Measurements from ENCODE around the gene WDR91. TPM values are rescaled to one million over a fixed set of nuclear protein-coding genes. Genes with fewer than 3 reads are reported as not detected.
A peak's percentile ranks its signal among the peaks of the same experiment; 100 is the strongest.

WDR91 gene
- total and polyA plus RNA-seq, 5 experiments from 2014 or later = 3.3 to 39.0 (median 7.2) TPM

DNA sequence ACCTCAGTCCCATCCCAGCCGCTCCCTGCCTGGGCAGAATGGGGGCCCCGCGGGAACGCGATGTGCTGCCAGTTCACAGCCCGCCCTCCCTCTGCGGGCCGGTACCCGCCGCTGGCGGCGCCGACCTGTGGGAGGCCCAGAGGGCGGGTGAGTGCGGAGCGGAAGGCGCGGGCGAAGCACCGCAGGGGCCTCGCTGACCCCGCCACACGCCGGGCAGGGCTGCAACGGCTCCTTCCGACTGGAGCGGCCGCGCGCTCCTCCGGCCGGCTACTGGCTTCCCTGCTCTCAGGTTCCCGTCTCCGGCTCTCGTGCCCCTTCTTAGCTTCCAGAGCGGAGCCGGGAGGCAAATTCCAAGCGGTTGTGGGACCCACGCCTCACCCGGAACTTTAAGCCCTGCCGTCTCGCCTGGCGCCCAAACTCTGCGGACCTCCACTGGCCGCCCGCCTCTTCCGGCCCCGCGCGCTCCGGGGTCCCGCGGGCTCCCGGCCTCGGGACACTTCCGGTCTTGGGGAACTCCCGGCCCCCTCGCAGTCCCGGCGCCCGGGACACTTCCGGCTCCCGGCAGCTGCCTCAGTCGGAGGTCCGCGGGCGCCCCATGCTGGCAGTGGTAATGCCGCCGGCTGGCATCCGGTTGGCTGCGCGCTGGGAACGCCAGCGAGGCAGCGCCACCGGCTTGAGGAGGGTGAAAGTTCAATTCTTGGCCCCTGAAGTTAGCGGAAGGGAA lies 40.9 kb downstream of the WDR91 start, which contains the start of gene CYREN:
Gene CYREN (minus strand): TSS at position 434 of the 724 bp plus-strand sequence. CDS start 1,785 bp downstream, outside the sequence.
- POLR2A ChIA-PET = interaction anchor here (0.6 to 6.1 kb wide), 20 partner anchors 9 to 540 kb away, joined by 3 to 77 read pairs (median 6); partner anchors contain the start of genes AGBL3, BPGM, TMEM140 and WDR91
- Mint-ChIP-seq H3K4me1 (peaks cover 26 to 59% (median 55%) of the 10 kb centered on the region in 4 donors), H3K36me3 (peaks cover 0 to 17% (median 14%) of the 10 kb centered on the region in 3 donors), H3K27me3 (no peaks in the 10 kb centered on the region), H3K27ac (peak within 1 kb of the TSS; percentile 93 to 98 (median 96)), H3K4me3 (peak within 1 kb of the TSS; percentile 85 to 94 (median 90)), H3K9me3 (no peaks in the 10 kb centered on the region)
- peak; percentile 78 to 93 (median 84) for DNase-seq
- peak; percentile 77 to 79 for ATAC-seq

GRCh38 chr7:135169964-135170273 lies 41.4 kb downstream of the WDR91 start:
- H3K36me3 Mint-ChIP-seq = peaks cover 0 to 22% (median 14%) of the 10 kb centered on the region in 3 donors
- POLR2A ChIA-PET = interaction anchor here (0.8 to 6.1 kb wide), 13 partner anchors 9 to 537 kb away, joined by 3 to 77 read pairs (median 8); partner anchors contain the start of genes AGBL3, BPGM and TMEM140
- H3K4me1 Mint-ChIP-seq = peaks cover 28 to 62% (median 57%) of the 10 kb centered on the region in 4 donors
- H3K4me3 Mint-ChIP-seq = peak overlapping the region; percentile 85 to 94 (median 90)
- DNase-seq (no peak), ATAC-seq (peak; percentile 7 to 10)
- no peaks in the 10 kb centered on the region for H3K27me3 Mint-ChIP-seq
- H3K27ac Mint-ChIP-seq = peak overlapping the region; percentile 93 to 98 (median 96)
- no peaks in the 10 kb centered on the region for H3K9me3 Mint-ChIP-seq

DNA sequence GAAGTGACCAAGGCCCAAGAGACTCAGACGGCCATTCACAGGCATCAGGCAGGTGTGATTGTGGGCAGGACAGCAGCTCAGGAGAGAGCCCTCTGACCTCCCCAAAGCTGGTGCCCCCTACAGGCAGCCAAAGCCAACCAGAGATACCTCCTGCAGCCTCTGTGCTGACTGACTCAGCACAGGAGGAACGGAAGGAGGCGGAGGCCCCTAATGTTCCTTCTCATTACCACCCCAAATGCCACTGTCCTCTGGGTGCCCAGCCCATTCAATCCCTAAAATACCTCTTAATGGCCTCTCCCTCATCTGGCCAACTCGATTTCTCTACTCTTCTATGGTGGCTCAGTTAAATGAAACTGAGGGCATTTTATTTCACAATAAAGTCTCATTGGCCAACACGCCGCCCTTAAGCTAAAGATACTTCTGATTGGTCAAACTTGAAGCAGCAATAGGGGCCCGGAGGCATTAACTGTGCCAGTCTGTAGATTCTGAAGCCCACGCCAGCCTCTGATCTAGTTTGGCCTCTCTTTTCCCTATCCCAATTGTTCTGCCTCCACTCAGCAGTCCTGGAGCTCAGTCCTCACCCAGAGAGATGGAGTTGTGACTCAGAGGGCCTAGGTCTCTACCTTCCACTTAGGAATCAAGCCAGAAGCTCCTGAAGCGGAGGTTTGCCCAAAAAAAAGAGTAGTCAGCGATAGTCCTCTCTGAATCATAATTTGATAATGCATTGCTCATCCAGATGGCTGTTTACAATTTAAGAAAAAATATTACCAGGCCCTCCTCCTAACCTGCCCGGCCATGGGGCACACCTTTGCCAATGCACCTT lies 42.0 kb downstream of the WDR91 start:
- Mint-ChIP-seq H3K4me1 (peaks cover 28 to 64% (median 61%) of the 10 kb centered on the region in 4 donors), H3K9me3 (no peaks in the 10 kb centered on the region), H3K27me3 (no peaks in the 10 kb centered on the region), H3K4me3 (peak overlapping the region; percentile 85 to 94 (median 90)), H3K36me3 (peaks cover 0 to 26% (median 14%) of the 10 kb centered on the region in 3 donors), H3K27ac (peak overlapping the region; percentile 93 to 98 (median 96))
- ATAC-seq = peak in 1 of 2 donors; percentile 15
- peak in 9 of 10 donors; percentile 26 to 71 (median 40) for DNase-seq
- POLR2A ChIA-PET = interaction anchor here (0.8 to 6.1 kb wide), 14 partner anchors 8 to 536 kb away, joined by 3 to 77 read pairs (median 8); partner anchors contain the start of genes AGBL3, BPGM and TMEM140

GRCh38 chr7:135168489-135169140 lies 42.7 kb downstream of the WDR91 start:
- Mint-ChIP-seq H3K4me3 (peak overlapping the region; percentile 85 to 94 (median 90)), H3K27ac (peak overlapping the region; percentile 93 to 98 (median 96)), H3K4me1 (peaks cover 31 to 71% (median 67%) of the 10 kb centered on the region in 4 donors), H3K27me3 (no peaks in the 10 kb centered on the region), H3K9me3 (no peaks in the 10 kb centered on the region), H3K36me3 (peaks cover 0 to 26% (median 19%) of the 10 kb centered on the region in 3 donors)
- DNase-seq (no peak), ATAC-seq (no peak)
- POLR2A ChIA-PET = interaction anchor here (1.2 to 6.1 kb wide), 9 partner anchors 11 to 536 kb away, joined by 3 to 77 read pairs (median 10); partner anchors contain the start of genes AGBL3, BPGM and TMEM140

- peak overlapping the region; percentile 47 to 94 (median 89) for H3K4me3 Mint-ChIP-seq
- peaks cover 0 to under 1% (median 0%) of the 10 kb centered on the region in 9 donors for H3K9me3 Mint-ChIP-seq
- peak overlapping the region; percentile 93 to 98 (median 96) for H3K27ac Mint-ChIP-seq
- peaks cover 31 to 72% (median 67%) of the 10 kb centered on the region in 4 donors for H3K4me1 Mint-ChIP-seq
- peaks cover 0 to 26% (median 20%) of the 10 kb centered on the region in 3 donors for H3K36me3 Mint-ChIP-seq
- H3K27me3 Mint-ChIP-seq = no peaks in the 10 kb centered on the region
- ATAC-seq (no peak), DNase-seq (peak in 2 of 10 donors; percentile 23 to 34)
- POLR2A ChIA-PET = interaction anchor here (2.4 to 6.1 kb wide), 4 partner anchors 10 to 181 kb away, joined by 8 to 77 read pairs (median 41); partner anchors contain the start of genes AGBL3 and TMEM140
These were observed 43.3 kb downstream of the WDR91 start for GRCh38 chr7:135168001-135168400.

- POLR2A ChIA-PET = interaction anchor here (2.4 to 6.1 kb wide), 4 partner anchors 10 to 181 kb away, joined by 8 to 77 read pairs (median 17); partner anchors contain the start of genes AGBL3 and TMEM140
- Mint-ChIP-seq H3K4me1 (peaks cover 31 to 77% (median 71%) of the 10 kb centered on the region in 4 donors), H3K9me3 (peaks cover 0 to 6% (median 0%) of the 10 kb centered on the region in 9 donors), H3K27ac (peak overlapping the region; percentile 93 to 98 (median 96)), H3K4me3 (peak overlapping the region; percentile 42 to 94 (median 56)), H3K27me3 (no peaks in the 10 kb centered on the region), H3K36me3 (peaks cover 0 to 30% (median 24%) of the 10 kb centered on the region in 3 donors)
- DNase-seq (no peak), ATAC-seq (no peak)
These were observed 43.9 kb downstream of the WDR91 start for GRCh38 chr7:135167365-135167917.

DNA sequence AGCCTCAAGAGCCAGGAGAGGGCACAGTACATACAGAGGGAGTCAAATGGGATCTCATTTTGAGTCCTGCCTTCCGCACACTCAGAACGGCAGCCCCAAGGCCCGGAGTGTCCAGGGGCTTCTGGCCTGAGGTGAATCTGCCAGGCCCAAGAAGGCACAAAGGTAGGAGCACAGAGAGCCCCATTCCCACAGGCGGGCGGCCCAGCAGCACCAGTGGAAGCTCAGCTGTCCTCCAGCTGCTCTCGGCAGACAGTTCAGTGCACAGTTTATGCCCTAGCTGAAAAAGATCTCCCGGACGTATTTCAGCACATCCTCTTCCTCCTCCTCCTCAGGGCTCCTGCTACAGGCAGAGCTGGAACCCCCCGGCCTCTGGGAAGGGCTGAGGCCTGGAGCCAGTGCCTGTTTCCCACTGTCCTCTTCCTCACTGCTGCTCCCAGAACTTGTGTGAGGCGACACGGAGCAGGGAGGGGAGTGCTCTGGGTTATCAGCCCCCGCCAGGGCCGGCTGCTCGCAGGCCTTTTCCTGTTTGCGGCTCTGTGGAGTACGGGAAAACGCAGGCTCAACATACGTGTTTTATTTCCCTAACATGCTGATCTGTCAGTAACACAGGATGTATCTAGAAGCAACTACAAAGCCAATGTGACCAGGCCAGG lies 44.9 kb downstream of the WDR91 start:
- H3K36me3 Mint-ChIP-seq = peaks cover 0 to 39% (median 34%) of the 10 kb centered on the region in 3 donors
- DNase-seq (no peak), ATAC-seq (no peak)
- no peaks in the 10 kb centered on the region for H3K27me3 Mint-ChIP-seq
- peaks cover 0 to 9% (median 2%) of the 10 kb centered on the region in 9 donors for H3K9me3 Mint-ChIP-seq
- POLR2A ChIA-PET = interaction anchor here (0.7 to 6.1 kb wide), 4 partner anchors 10 to 520 kb away, joined by 3 to 77 read pairs (median 11); partner anchors contain the start of genes AGBL3 and TMEM140
- H3K27ac Mint-ChIP-seq = peak overlapping the region; percentile 89 to 98 (median 96)
- peak overlapping the region in 8 of 10 donors; percentile 8 to 88 (median 43) for H3K4me3 Mint-ChIP-seq
- H3K4me1 Mint-ChIP-seq = peaks cover 32 to 77% (median 74%) of the 10 kb centered on the region in 4 donors

DNA sequence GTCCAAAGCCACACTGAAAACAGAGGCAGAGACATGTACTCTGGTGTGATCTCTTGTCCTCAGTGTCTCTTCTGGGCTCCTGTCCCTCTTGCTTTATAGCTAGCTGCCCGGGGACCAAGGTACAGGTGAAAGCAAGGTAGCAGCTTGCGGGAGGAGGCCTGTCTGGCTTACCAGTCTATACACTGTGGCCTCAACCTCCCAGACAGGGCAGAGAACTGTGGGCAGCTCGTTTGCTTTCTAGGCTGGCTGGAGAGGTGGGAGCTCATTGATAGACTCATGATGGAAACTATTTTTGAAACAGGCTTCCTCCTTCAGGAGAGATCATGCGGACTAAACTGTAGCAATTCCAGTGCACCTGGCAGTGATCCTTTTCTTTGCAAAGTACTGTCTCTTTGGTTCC lies 45.5 kb downstream of the WDR91 start:
- Mint-ChIP-seq H3K9me3 (peaks cover 0 to 10% (median 2%) of the 10 kb centered on the region in 9 donors), H3K27me3 (no peaks in the 10 kb centered on the region), H3K4me3 (peak overlapping the region in 2 of 10 donors; percentile 8 to 29), H3K27ac (peak overlapping the region; percentile 60 to 98 (median 96)), H3K4me1 (peaks cover 34 to 78% (median 75%) of the 10 kb centered on the region in 4 donors), H3K36me3 (peaks cover 0 to 45% (median 40%) of the 10 kb centered on the region in 3 donors)
- DNase-seq = no peak
- POLR2A ChIA-PET = interaction anchor here (0.7 to 6.1 kb wide), 6 partner anchors 10 to 520 kb away, joined by 3 to 77 read pairs (median 4); partner anchors contain the start of genes AGBL3, TMEM140 and WDR91
- no peak for ATAC-seq

GRCh38 chr7:135164357-135165061 lies 46.8 kb downstream of the WDR91 start:
- peaks cover 40 to 84% (median 81%) of the 10 kb centered on the region in 4 donors for H3K4me1 Mint-ChIP-seq

More at GRCh38 chr7:135164357-135165061, 46.8 kb downstream of the WDR91 start:
- POLR2A ChIA-PET = interaction anchor here (0.6 to 3.4 kb wide), 6 partner anchors 13 to 527 kb away, joined by 3 to 18 read pairs (median 4); partner anchors contain the start of genes AGBL3, TMEM140 and WDR91
- DNase-seq (no peak), ATAC-seq (no peak)
- Mint-ChIP-seq H3K27me3 (no peaks in the 10 kb centered on the region), H3K36me3 (peaks cover 6 to 53% (median 48%) of the 10 kb centered on the region in 3 donors), H3K4me3 (peak overlapping the region in 1 of 10 donors; percentile 46), H3K9me3 (peaks cover 0 to 10% (median 2%) of the 10 kb centered on the region in 9 donors), H3K27ac (peak overlapping the region; percentile 55 to 98 (median 77))
